Astrocyte of the cerebellum (primary cell): ENCODE data around the gene SMIM27.
"Not testable (repeated sequence)": the region's sequence is repeated elsewhere in the genome, so short reads cannot be mapped to it uniquely, and the experiment has no call there.

Experiments used
- DNase-seq: peaks from one replicate; pipeline ENCODE4 v3.0.0-alpha.2; 2011; ENCODE audit warnings: low read depth
- H3K4me3 ChIP-seq: 2 replicates; pipeline ENCODE4 v1.5.1; 2011; ENCODE audit warnings: mild to moderate bottlenecking, low read depth, low read length, moderate library complexity
- in situ Hi-C: cut with HindIII; loops from 2 replicates; pipeline ENCODE4 v1.10.0; 2017; ENCODE audit warnings: low sequenced_read_pairs
- TF ChIP-seq, protein P1 (sequence below): IDR thresholded peaks from 2 replicates; pipeline ENCODE4 v1.5.1; 2012; ENCODE audit warnings: low read length, low read depth, moderate library complexity, mild to moderate bottlenecking; ENCODE audit errors: missing control alignments

The SMIM27 gene

DNA sequence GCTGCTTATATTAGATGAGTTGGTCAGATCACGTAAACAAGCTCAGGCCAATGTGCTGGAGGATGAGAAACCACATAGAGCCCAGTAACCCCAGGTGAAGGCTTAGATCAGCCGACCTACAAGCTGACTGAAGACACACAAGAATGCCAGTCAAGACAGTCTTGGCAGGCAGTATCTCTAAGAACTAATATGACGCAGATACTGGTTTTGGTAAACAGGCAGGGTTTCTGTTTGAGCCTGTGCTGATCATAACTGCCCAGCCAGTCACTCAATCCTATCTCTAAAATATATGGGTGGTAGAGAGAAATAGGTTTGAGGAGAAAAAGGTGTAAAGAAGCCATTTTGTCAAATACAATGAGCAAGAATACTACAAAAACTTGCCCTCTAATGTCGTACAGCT, 18.3 kb upstream of the SMIM27 start:
- no peak overlapping the region for H3K4me3 ChIP-seq
- in situ Hi-C loops = no loop called here
- DNase-seq = no peak
- TF ChIP-seq, protein P1, sequence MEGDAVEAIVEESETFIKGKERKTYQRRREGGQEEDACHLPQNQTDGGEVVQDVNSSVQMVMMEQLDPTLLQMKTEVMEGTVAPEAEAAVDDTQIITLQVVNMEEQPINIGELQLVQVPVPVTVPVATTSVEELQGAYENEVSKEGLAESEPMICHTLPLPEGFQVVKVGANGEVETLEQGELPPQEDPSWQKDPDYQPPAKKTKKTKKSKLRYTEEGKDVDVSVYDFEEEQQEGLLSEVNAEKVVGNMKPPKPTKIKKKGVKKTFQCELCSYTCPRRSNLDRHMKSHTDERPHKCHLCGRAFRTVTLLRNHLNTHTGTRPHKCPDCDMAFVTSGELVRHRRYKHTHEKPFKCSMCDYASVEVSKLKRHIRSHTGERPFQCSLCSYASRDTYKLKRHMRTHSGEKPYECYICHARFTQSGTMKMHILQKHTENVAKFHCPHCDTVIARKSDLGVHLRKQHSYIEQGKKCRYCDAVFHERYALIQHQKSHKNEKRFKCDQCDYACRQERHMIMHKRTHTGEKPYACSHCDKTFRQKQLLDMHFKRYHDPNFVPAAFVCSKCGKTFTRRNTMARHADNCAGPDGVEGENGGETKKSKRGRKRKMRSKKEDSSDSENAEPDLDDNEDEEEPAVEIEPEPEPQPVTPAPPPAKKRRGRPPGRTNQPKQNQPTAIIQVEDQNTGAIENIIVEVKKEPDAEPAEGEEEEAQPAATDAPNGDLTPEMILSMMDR = no peak

DNA sequence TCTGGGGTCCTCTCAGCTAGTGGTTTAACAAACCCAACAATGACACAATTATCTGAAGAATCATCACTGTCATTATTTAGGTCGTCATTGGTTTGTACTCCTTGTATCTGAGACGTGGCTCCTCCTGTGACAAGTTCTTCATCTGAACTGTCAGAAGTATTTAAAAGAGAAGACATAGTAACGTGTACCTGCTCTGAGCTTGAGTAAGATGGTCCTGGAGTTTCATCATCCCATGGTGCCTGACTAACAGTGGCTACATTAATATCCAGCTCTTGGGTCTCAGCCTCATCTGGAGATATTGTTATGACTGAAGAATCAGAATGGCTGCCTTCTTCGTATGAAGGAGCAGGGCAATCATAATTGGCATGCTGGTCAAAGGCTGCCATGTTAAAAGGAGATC, 9.1 kb upstream of the SMIM27 start:
- no peak for DNase-seq
- in situ Hi-C loops = no loop called here
- H3K4me3 ChIP-seq = no peak overlapping the region
- TF ChIP-seq, protein P1 = no peak

DNA sequence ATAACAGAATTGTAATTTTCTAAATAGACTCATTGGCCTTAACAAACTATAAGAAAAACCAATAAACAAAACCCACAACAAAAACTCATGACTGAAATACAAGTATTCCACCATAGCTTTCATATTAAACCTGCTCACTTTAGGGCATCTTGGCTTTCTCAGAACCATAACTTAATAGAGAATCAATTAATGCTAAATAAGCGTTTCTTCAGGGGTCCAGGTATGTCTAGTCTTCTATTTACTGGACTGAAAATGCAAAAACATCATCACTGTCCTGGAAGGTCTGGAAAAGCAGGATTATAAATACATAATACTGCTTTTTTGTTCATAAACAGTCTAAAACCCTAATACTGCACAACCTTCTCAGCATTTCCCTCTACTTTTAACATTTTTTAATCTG, 6.2 kb upstream of the SMIM27 start:
- no peak overlapping the region for H3K4me3 ChIP-seq
- no peak for DNase-seq
- in situ Hi-C loops = no loop called here
- TF ChIP-seq, protein P1 = no peak

DNA sequence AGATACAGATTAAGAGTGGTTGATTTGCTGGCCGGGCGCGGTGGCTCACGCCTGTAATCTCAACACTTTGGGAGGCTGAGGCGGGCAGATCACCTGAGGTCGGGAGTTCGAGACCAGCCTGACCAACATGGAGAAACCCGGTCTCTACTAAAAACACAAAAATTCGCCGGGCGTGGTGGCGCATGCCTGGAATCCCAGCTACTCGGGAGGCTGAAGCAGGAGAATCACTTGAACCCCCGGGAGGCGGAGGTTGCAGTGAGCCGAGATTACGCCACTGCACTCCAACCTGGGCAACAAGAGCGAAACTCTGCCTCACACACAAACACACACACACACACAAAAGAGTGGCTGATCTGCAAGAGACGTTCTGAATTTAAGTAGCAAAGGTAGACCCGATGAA, 3.9 kb upstream of the SMIM27 start:
- in situ Hi-C loops, DNase-seq, H3K4me3 ChIP-seq: not testable (repeated sequence)

DNA sequence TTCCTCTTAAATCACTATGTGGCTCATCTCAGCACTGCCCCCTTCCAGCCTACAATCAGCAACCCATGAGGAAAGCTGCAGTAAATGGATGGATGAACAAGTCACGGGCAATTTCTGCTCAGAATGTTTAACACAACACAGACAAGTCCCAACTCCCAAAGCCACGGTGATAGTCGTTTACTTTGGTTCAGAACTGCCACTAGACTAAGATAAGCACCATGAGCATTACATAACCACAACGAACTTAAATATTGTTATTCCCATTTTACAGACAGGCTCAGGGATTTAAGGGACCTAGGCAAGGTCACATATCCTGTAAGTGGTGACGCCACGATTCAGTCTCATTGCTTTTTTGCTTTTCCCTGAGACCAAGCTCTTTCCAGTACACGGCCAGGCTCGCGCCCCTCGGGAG, 2.0 kb upstream of the SMIM27 start:
- TF ChIP-seq, protein P1 = peak; percentile 40
- peak overlapping the region; percentile 73 for H3K4me3 ChIP-seq
- in situ Hi-C loops = loop anchor here (25.0 kb wide), 1 partner anchor 163 kb away; the partner anchor contains the start of gene ACO1
- DNase-seq = no peak

DNA sequence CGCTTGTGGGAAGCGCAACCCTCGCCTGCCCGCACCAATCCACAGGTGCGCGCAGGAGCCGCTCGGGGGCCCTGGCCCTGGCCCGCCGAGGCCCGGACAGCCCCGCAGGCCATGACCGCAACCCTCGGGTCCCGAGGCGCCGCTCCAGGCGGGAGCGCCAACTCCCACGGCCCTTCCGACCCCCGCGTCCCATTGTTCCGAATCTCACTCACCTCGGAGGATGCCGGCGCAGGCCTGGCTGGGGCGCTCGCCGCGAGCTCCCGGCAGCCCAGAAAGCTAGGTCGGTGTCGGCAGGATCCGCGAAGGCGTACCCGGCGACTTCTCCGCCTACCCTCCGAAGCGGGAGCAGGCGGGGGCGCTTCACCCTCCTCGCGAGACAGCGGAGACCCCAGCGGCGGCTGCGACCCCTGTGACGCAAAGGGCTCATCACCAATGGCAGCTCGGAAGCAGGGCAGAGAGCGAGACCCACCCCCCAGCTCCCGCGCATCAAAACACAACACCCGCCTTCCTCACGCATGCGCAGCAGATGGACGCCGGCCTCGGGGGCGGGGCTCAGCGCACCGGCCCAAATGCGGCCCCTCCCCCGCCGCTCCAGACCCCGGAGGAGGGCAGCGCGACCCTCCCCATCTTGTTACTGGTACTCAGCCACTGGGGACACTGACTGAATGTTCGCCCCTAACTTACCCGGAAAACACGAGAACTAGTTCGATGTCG, 1.4 kb upstream of the SMIM27 start:
- in situ Hi-C loops = loop anchor here (25.0 kb wide), 1 partner anchor 163 kb away; the partner anchor contains the start of gene ACO1
- peak; percentile 84 for DNase-seq
- TF ChIP-seq, protein P1 = peak; percentile 17
- peak overlapping the region; percentile 73 for H3K4me3 ChIP-seq

DNA sequence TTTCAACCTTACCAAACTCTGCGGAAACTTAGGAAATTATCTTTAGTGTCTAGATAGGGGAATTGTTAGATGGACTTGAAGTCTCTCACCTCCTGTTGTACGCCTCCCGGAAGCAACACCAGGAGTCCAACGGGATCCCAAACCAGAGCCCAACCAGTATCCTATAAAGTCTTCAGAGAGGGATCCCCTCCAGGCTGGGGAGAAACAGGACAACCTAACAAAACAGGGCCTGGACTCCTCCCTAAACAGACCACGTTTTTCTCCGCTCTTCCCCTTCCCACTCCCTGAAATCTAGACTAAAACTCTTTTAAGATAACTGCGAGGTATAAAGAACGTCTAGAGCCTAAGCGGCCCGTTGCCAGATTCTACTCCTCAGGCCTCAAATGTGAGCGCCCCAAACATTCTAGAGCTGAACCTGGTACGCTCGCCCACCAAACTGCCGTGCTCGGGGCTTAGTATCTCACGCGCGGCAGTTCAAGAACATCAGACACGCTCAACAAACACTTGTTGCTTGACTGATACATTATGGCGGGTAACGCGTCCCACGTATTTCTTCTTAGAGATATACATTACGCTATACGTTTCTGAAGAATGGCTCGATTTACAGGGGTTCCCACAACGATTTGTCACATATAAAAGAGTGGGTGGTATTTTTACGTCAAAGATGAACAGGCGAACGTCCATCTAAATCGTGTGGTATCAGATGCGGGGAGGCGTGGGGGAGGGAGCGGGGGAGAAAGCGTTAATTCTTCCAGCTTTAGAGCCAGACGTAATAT, 663 bp upstream of the SMIM27 start:
- peak overlapping the region; percentile 73 for H3K4me3 ChIP-seq
- TF ChIP-seq, protein P1 = no peak
- in situ Hi-C loops = loop anchor here (25.0 kb wide), 1 partner anchor 164 kb away; the partner anchor contains the start of gene ACO1
- DNase-seq = no peak
